ENCODE data around the gene LMAN2L. TPM values are rescaled to one million over a fixed set of nuclear protein-coding genes. Genes with fewer than 3 reads are reported as not detected.

LMAN2L gene
- total RNA-seq, 2 donors from 2014 or later: 6.6 to 7.8 TPM

- Histone ChIP-seq H3K27me3 (no peaks in the 10 kb centered on the region), H3K36me3 (replicated peaks in 1 of 2; ENCODE audit: insufficient read depth in 1 of 2, low read depth in 2 of 2) (no peaks in the 10 kb centered on the region), H3K4me3 (no peak overlapping the region), H3K9me3 (no peaks in the 10 kb centered on the region), H3K27ac (no peak overlapping the region), H3K4me1 (peaks cover 26% of the 10 kb centered on the region)
- ATAC-seq: no peak
- WGBS, 2 donors: 87 to 92% methylated on average over 11 to 14 of the region's 14 CpGs
- TF ChIP-seq POLR2A (IDR thresholded peaks at IDR 0.05) (no peak), CTCF (IDR thresholded peaks at IDR 0.05) (no peak)
- intact Hi-C loops (cut with DNase I): no loop called here
- DNase-seq: no peak
These were observed 50.4 kb downstream of the LMAN2L start for GRCh38 chr2:96689431-96689991.

- intact Hi-C loops (cut with DNase I): no loop called here
- no peak for DNase-seq
- Histone ChIP-seq H3K4me3 (no peak overlapping the region), H3K27me3 (no peaks in the 10 kb centered on the region), H3K36me3 (replicated peaks in 1 of 2; ENCODE audit: insufficient read depth in 1 of 2, low read depth in 2 of 2) (no peaks in the 10 kb centered on the region), H3K4me1 (peaks cover 33% of the 10 kb centered on the region), H3K9me3 (no peaks in the 10 kb centered on the region), H3K27ac (no peak overlapping the region)
- TF ChIP-seq CTCF (IDR thresholded peaks at IDR 0.05) (no peak), POLR2A (IDR thresholded peaks at IDR 0.05) (no peak)
- 89 to 98% methylated on average over 8 to 11 of the region's 11 CpGs for WGBS, 2 donors
- ATAC-seq: no peak
These were observed 51.0 kb downstream of the LMAN2L start for GRCh38 chr2:96688649-96689430.

GRCh38 chr2:96687711-96688640 is 51.9 kb downstream of the LMAN2L start:
- Histone ChIP-seq H3K27ac (no peak overlapping the region), H3K9me3 (no peaks in the 10 kb centered on the region), H3K36me3 (replicated peaks in 1 of 2; ENCODE audit: insufficient read depth in 1 of 2, low read depth in 2 of 2) (no peaks in the 10 kb centered on the region), H3K27me3 (no peaks in the 10 kb centered on the region), H3K4me3 (no peak overlapping the region), H3K4me1 (peaks cover 35% of the 10 kb centered on the region)
- TF ChIP-seq CTCF (IDR thresholded peaks at IDR 0.05) (no peak), POLR2A (IDR thresholded peaks at IDR 0.05) (no peak)
- peak in 3 of 4 donors; percentile 26 to 48 (median 46) for DNase-seq
- intact Hi-C loops (cut with DNase I): no loop called here
- 49 to 69% methylated on average over 23 to 27 of the region's 27 CpGs for WGBS, 2 donors
- ATAC-seq: peak; percentile 51

GRCh38 chr2:96687266-96687665 is 52.6 kb downstream of the LMAN2L start:
- TF ChIP-seq CTCF (IDR thresholded peaks at IDR 0.05): no peak
- no peaks in the 10 kb centered on the region for H3K9me3 ChIP-seq
- H3K27ac ChIP-seq: no peak overlapping the region
- no peaks in the 10 kb centered on the region for H3K27me3 ChIP-seq
- intact Hi-C loops (cut with DNase I): no loop called here
- WGBS, 2 donors: 95% methylated on average over 3 of the region's 3 CpGs
- peaks cover 35% of the 10 kb centered on the region for H3K4me1 ChIP-seq
- no peak for ATAC-seq
- H3K4me3 ChIP-seq: no peak overlapping the region
- no peaks in the 10 kb centered on the region for H3K36me3 ChIP-seq (replicated peaks in 1 of 2; ENCODE audit: insufficient read depth in 1 of 2, low read depth in 2 of 2)
- no peak for DNase-seq

All from body of pancreas (tissue), 4 donors.